Neural crest cell (in vitro differentiated cells): ENCODE data around the gene EME2. TPM values are rescaled to one million over a fixed set of nuclear protein-coding genes. Genes with fewer than 3 reads are reported as not detected.

Source experiments
- DNase-seq: peaks from one replicate; pipeline ENCODE4 v3.0.0; 2021; ENCODE audit warnings: low read depth, mixed read lengths, low spot score
- H3K27ac Mint-ChIP-seq: one replicate; pipeline ENCODE4 v1.8.0; 2021; ENCODE audit warnings: mild to moderate bottlenecking, mixed read lengths; ENCODE audit not compliant: unreplicated experiment
- H3K27me3 Mint-ChIP-seq: 2 replicates; pipeline ENCODE4 v1.8.0; 2021; ENCODE audit warnings: low read depth, mild to moderate bottlenecking, mixed read lengths
- H3K36me3 Mint-ChIP-seq: 2 replicates; pipeline ENCODE4 v1.8.0; 2021; ENCODE audit warnings: low read depth, mild to moderate bottlenecking, mixed read lengths
- H3K4me1 Mint-ChIP-seq: 2 replicates; pipeline ENCODE4 v1.8.0; 2021; ENCODE audit warnings: mixed read lengths
- H3K4me3 Mint-ChIP-seq: one replicate; pipeline ENCODE4 v1.8.0; 2021; ENCODE audit warnings: mild to moderate bottlenecking, mixed read lengths
- H3K9me3 Mint-ChIP-seq: 2 replicates; pipeline ENCODE4 v1.8.0; 2021; ENCODE audit warnings: mixed read lengths
- CTCF ChIP-seq: fragments of 200-600 bp; sonication (generic); conservative IDR thresholded peaks from 2 replicates; pipeline ENCODE4 v1.5.0; 2021; ENCODE audit warnings: antibody characterized with exemption, mild to moderate bottlenecking
- total RNA-seq: library from RNA; stranded (reverse); gene quantifications from 2 replicates; pipeline ENCODE4 v1.2.1, GENCODE V29; 2021

EME2 gene
- total RNA-seq, 1 donor from 2014 or later = 36.5 TPM

- Mint-ChIP-seq H3K27ac (no peak overlapping the region), H3K9me3 (no peaks in the 10 kb centered on the region), H3K4me3 (no peak overlapping the region), H3K27me3 (no peaks in the 10 kb centered on the region), H3K36me3 (no peaks in the 10 kb centered on the region), H3K4me1 (no peaks in the 10 kb centered on the region)
- DNase-seq = no peak
- no peak for TF ChIP-seq CTCF
Measured at GRCh38 chr16:1746693-1747195, 25.9 kb upstream of the EME2 start.

- Mint-ChIP-seq H3K9me3 (no peaks in the 10 kb centered on the region), H3K27me3 (no peaks in the 10 kb centered on the region), H3K4me1 (no peaks in the 10 kb centered on the region), H3K4me3 (no peak overlapping the region), H3K27ac (no peak overlapping the region), H3K36me3 (no peaks in the 10 kb centered on the region)
- no peak for TF ChIP-seq CTCF
- DNase-seq = no peak
Measured at GRCh38 chr16:1747934-1748333, 24.7 kb upstream of the EME2 start.

- Mint-ChIP-seq H3K27me3 (no peaks in the 10 kb centered on the region), H3K9me3 (no peaks in the 10 kb centered on the region), H3K36me3 (no peaks in the 10 kb centered on the region), H3K4me3 (no peak overlapping the region), H3K4me1 (no peaks in the 10 kb centered on the region), H3K27ac (no peak overlapping the region)
- TF ChIP-seq CTCF = no peak
- no peak for DNase-seq
Measured at GRCh38 chr16:1749152-1750117, 23.2 kb upstream of the EME2 start.

- H3K4me1 Mint-ChIP-seq = no peaks in the 10 kb centered on the region
- H3K27ac Mint-ChIP-seq = no peak overlapping the region
- H3K27me3 Mint-ChIP-seq = no peaks in the 10 kb centered on the region
- DNase-seq = no peak
- no peak for TF ChIP-seq CTCF
- no peaks in the 10 kb centered on the region for H3K9me3 Mint-ChIP-seq
- H3K36me3 Mint-ChIP-seq = no peaks in the 10 kb centered on the region
- H3K4me3 Mint-ChIP-seq = no peak overlapping the region
Measured at GRCh38 chr16:1751946-1752345, 20.7 kb upstream of the EME2 start.

GRCh38 chr16:1752853-1753252, 19.8 kb upstream of the EME2 start:
- H3K27me3 Mint-ChIP-seq = no peaks in the 10 kb centered on the region
- H3K27ac Mint-ChIP-seq = no peak overlapping the region
- no peak overlapping the region for H3K4me3 Mint-ChIP-seq
- no peaks in the 10 kb centered on the region for H3K9me3 Mint-ChIP-seq
- H3K4me1 Mint-ChIP-seq = no peaks in the 10 kb centered on the region
- TF ChIP-seq CTCF = no peak
- no peaks in the 10 kb centered on the region for H3K36me3 Mint-ChIP-seq
- no peak for DNase-seq
